LNCaP clone FGC (cell line): Measurements from ENCODE around the gene PIK3R3.

ENCODE experiments used
- DNase-seq: peaks from one replicate; pipeline ENCODE4 v3.0.0-alpha.2; 2011; ENCODE audit warnings: low read depth
- H3K4me3 ChIP-seq: 2 replicates; pipeline ENCODE4 v1.5.1; 2011; ENCODE audit warnings: mild to moderate bottlenecking, low read depth, low read length, control low read depth
- CTCF ChIP-seq: IDR thresholded peaks from 2 replicates; pipeline ENCODE4 v1.5.1; 2012; ENCODE audit warnings: mild to moderate bottlenecking; ENCODE audit not compliant: control insufficient read depth, insufficient read depth; ENCODE audit errors: extremely low read depth

Gene PIK3R3

DNA sequence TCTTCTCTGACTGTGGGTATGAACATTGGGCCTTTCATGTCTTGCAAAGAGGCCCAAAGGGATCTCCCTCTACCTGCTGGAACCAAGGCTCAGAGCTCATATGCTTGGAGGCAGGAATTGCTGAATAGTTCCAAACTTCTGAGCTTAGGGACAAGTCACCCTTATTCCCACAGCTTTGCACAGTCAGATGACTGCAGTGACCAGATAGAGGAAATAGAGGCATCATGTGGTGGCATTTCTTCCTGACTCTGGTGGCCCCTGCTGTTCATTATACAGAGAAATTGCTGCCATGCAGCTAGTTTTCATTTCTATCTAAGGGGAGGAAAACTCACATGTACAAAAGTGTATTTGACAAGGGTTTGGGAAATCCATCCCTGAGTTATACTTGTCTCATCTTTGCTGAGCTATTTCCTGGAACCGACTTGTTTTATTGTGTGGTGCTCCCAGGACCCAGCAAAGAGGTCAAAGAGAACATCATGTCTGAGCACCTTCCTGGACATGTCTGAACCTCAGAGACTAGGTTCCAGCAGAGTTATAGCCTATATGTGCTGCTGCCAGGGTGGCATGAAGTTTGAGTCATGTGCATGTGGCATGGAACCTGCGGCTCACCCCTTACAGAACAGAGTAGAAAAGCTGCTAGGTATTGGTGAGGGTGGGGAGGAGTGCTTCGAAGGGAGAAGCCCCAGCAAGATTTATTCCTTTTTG, 131.2 kb downstream of the PIK3R3 start:
- no peak for TF ChIP-seq CTCF
- H3K4me3 ChIP-seq = no peak overlapping the region
- no peak for DNase-seq

GRCh38 chr1:45999507-45999906, 132.9 kb downstream of the PIK3R3 start:
- DNase-seq = no peak
- no peak for TF ChIP-seq CTCF

GRCh38 chr1:45998020-45998617, 134.3 kb downstream of the PIK3R3 start:
- no peak for DNase-seq
- TF ChIP-seq CTCF = no peak
- H3K4me3 ChIP-seq = no peak overlapping the region

More at GRCh38 chr1:45999507-45999906, 132.9 kb downstream of the PIK3R3 start:
- no peak overlapping the region for H3K4me3 ChIP-seq

- no peak for DNase-seq
- no peak for TF ChIP-seq CTCF
- H3K4me3 ChIP-seq = no peak overlapping the region
Observed at GRCh38 chr1:45995298-45995697, 137.1 kb downstream of the PIK3R3 start.

DNA sequence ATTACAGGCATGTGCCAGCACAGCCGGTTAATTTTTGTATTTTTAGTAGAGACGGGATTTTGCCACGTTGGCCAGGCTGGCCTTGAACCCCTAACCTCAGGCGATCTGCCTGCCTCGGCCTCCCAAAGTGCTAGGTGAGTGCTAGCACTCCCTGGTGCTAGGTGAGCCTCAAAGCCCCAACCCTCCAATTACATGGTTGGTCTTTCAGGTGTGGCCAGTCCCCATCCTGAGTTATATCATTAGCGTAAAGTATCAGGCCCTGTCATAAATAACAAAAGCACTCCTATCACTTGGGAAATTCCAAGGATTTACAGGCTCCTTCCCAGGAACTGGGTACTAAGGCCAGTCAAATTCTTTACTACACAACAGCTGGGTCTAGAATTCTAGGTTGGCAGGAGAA, 138.0 kb downstream of the PIK3R3 start:
- H3K4me3 ChIP-seq = no peak overlapping the region
- no peak for TF ChIP-seq CTCF
- no peak for DNase-seq
